Effector memory CD8-positive, alpha-beta T cell (primary cell): ENCODE results near the gene ANKRD11.
A peak's percentile ranks its signal among the peaks of the same experiment; 100 is the strongest.

Experiments
- ATAC-seq: fragments of 150-1000 bp; cut with Tn5 transposase; replicated peaks from 2 replicates; pipeline ENCODE4 v1.10.0; 2021; ENCODE audit warnings: mild to moderate bottlenecking, moderate library complexity
- DNase-seq, 3 experiments: peaks; one replicate each; pipeline ENCODE4 v3.0.0; 2021
- H3K27ac Mint-ChIP-seq, 2 donors: one replicate each; pipeline ENCODE4 v1.8.0; 2022; ENCODE audit warnings: mild to moderate bottlenecking in 2 of 2, mixed read lengths in 2 of 2, moderate library complexity in 2 of 2
- H3K27me3 Mint-ChIP-seq, 2 donors: one replicate each; pipeline ENCODE4 v1.8.0; 2022; ENCODE audit warnings: mixed read lengths in 2 of 2
- H3K36me3 Mint-ChIP-seq: one replicate; pipeline ENCODE4 v1.8.0; 2022; ENCODE audit warnings: mild to moderate bottlenecking, moderate library complexity, mixed read lengths; ENCODE audit not compliant: insufficient read depth
- H3K4me1 Mint-ChIP-seq, 2 donors: one replicate each; pipeline ENCODE4 v1.8.0; 2022; ENCODE audit warnings: low read depth in 2 of 2, mixed read lengths in 2 of 2
- H3K4me3 Mint-ChIP-seq, 2 donors: one replicate each; pipeline ENCODE4 v1.8.0; 2022; ENCODE audit warnings: mild to moderate bottlenecking in 2 of 2, mixed read lengths in 2 of 2, moderate library complexity in 2 of 2
- H3K9me3 Mint-ChIP-seq, 2 donors: one replicate each; pipeline ENCODE4 v1.8.0; 2022; ENCODE audit warnings: mixed read lengths in 2 of 2

ANKRD11 gene

GRCh38 chr16:89282523-89282922 is 207.8 kb downstream of the ANKRD11 start:
- H3K4me3 Mint-ChIP-seq, result no peak overlapping the region
- H3K27ac Mint-ChIP-seq, result no peak overlapping the region
- DNase-seq, result no peak
- H3K27me3 Mint-ChIP-seq, result no peaks in the 10 kb centered on the region
- H3K4me1 Mint-ChIP-seq, result no peaks in the 10 kb centered on the region
- H3K36me3 Mint-ChIP-seq, result peaks cover 36% of the 10 kb centered on the region
- no peaks in the 10 kb centered on the region for H3K9me3 Mint-ChIP-seq
- no peak for ATAC-seq

DNA sequence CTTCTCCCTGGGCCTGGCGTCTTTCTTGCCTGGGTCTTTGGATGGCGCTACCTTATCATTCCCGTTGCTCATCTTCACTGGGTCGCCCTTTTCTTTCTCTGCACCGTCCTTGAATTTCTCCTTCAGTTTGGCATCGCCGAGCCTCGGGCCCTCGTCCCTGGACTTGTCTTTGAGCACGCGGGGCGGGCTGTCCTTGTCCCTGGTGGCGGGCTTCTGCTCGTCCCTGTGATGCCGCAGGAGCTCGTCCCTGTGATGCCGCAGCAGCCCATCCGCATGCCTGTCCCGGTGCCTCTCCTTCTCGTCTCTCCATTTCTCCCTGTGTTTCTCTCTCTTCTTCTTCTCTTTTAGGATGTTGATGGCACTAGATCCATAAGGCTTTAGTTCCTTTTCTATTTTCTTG is 208.5 kb downstream of the ANKRD11 start:
- Mint-ChIP-seq H3K27me3 (no peaks in the 10 kb centered on the region), H3K4me1 (no peaks in the 10 kb centered on the region), H3K4me3 (no peak overlapping the region), H3K27ac (no peak overlapping the region), H3K9me3 (no peaks in the 10 kb centered on the region), H3K36me3 (peaks cover 39% of the 10 kb centered on the region)
- ATAC-seq (no peak), DNase-seq (no peak)

- H3K9me3 Mint-ChIP-seq, result no peaks in the 10 kb centered on the region
- no peaks in the 10 kb centered on the region for H3K4me1 Mint-ChIP-seq
- H3K36me3 Mint-ChIP-seq, result peaks cover 42% of the 10 kb centered on the region
- H3K27ac Mint-ChIP-seq, result peak overlapping the region in 1 of 2 donors; percentile 25
- H3K27me3 Mint-ChIP-seq, result no peaks in the 10 kb centered on the region
- no peak for DNase-seq
- no peak for ATAC-seq
- H3K4me3 Mint-ChIP-seq, result no peak overlapping the region
Measured at GRCh38 chr16:89281189-89281577, 209.2 kb downstream of the ANKRD11 start.

GRCh38 chr16:89280546-89281188 is 209.7 kb downstream of the ANKRD11 start:
- Mint-ChIP-seq H3K4me3 (no peak overlapping the region), H3K4me1 (no peaks in the 10 kb centered on the region), H3K27ac (peak overlapping the region; percentile 25 to 39), H3K9me3 (no peaks in the 10 kb centered on the region), H3K27me3 (no peaks in the 10 kb centered on the region), H3K36me3 (peaks cover 42% of the 10 kb centered on the region)
- ATAC-seq (no peak), DNase-seq (no peak)

GRCh38 chr16:89279666-89280481 is 210.5 kb downstream of the ANKRD11 start:
- Mint-ChIP-seq H3K27me3 (no peaks in the 10 kb centered on the region), H3K36me3 (peaks cover 47% of the 10 kb centered on the region), H3K4me1 (no peaks in the 10 kb centered on the region), H3K9me3 (no peaks in the 10 kb centered on the region), H3K4me3 (no peak overlapping the region), H3K27ac (peak overlapping the region in 1 of 2 donors; percentile 39)
- ATAC-seq (no peak), DNase-seq (no peak)

- Mint-ChIP-seq H3K36me3 (peaks cover 59% of the 10 kb centered on the region), H3K9me3 (no peaks in the 10 kb centered on the region), H3K27me3 (no peaks in the 10 kb centered on the region), H3K4me1 (peaks cover 0 to 2% of the 10 kb centered on the region in 2 donors), H3K4me3 (no peak overlapping the region), H3K27ac (peak overlapping the region; percentile 13 to 85)
- DNase-seq (no peak), ATAC-seq (no peak)
Measured at GRCh38 chr16:89278441-89279240, 211.7 kb downstream of the ANKRD11 start.

- H3K27ac Mint-ChIP-seq, result peak overlapping the region; percentile 85
- H3K9me3 Mint-ChIP-seq, result no peaks in the 10 kb centered on the region
- H3K27me3 Mint-ChIP-seq, result no peaks in the 10 kb centered on the region
- H3K36me3 Mint-ChIP-seq, result peaks cover 67% of the 10 kb centered on the region
- no peak for DNase-seq
- no peak for ATAC-seq
- no peak overlapping the region for H3K4me3 Mint-ChIP-seq
- H3K4me1 Mint-ChIP-seq, result peaks cover 0 to 4% of the 10 kb centered on the region in 2 donors
Measured at GRCh38 chr16:89277641-89278341, 212.6 kb downstream of the ANKRD11 start.

GRCh38 chr16:89277049-89277448 is 213.3 kb downstream of the ANKRD11 start:
- H3K27ac Mint-ChIP-seq, result peak overlapping the region; percentile 78 to 85
- peaks cover 75% of the 10 kb centered on the region for H3K36me3 Mint-ChIP-seq

GRCh38 chr16:89275837-89276720 is 214.3 kb downstream of the ANKRD11 start:
- Mint-ChIP-seq H3K27me3 (no peaks in the 10 kb centered on the region), H3K36me3 (peaks cover 85% of the 10 kb centered on the region), H3K4me1 (peaks cover 4% of the 10 kb centered on the region in 2 donors), H3K9me3 (no peaks in the 10 kb centered on the region), H3K27ac (peak overlapping the region in 1 of 2 donors; percentile 76), H3K4me3 (no peak overlapping the region)
- DNase-seq (no peak), ATAC-seq (no peak)

More at GRCh38 chr16:89277049-89277448, 213.3 kb downstream of the ANKRD11 start:
- DNase-seq (no peak), ATAC-seq (no peak)
- Mint-ChIP-seq H3K4me1 (peaks cover 0 to 4% of the 10 kb centered on the region in 2 donors), H3K9me3 (no peaks in the 10 kb centered on the region), H3K4me3 (no peak overlapping the region), H3K27me3 (no peaks in the 10 kb centered on the region)

DNA sequence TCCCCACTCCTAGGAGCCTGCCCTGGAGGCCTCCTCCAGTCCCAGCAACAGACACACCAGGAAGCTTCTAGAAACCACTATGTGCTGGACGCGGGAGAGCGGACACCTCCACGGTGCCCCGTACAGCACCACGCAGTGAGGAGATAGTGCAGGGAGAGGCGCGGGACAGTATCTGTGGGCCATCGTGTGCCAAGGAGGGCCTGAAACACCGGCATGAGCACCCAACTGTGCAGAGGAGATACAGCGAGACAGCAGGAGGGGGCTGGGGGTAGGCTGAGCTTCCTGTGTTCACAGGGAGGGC is 215.1 kb downstream of the ANKRD11 start:
- H3K27me3 Mint-ChIP-seq, result no peaks in the 10 kb centered on the region
- DNase-seq (no peak), ATAC-seq (no peak)
- H3K9me3 Mint-ChIP-seq, result no peaks in the 10 kb centered on the region
- H3K4me1 Mint-ChIP-seq, result peaks cover 4% of the 10 kb centered on the region in 2 donors
- no peak overlapping the region for H3K4me3 Mint-ChIP-seq
- H3K27ac Mint-ChIP-seq, result peak overlapping the region in 1 of 2 donors; percentile 76
- peaks cover 82% of the 10 kb centered on the region for H3K36me3 Mint-ChIP-seq

DNA sequence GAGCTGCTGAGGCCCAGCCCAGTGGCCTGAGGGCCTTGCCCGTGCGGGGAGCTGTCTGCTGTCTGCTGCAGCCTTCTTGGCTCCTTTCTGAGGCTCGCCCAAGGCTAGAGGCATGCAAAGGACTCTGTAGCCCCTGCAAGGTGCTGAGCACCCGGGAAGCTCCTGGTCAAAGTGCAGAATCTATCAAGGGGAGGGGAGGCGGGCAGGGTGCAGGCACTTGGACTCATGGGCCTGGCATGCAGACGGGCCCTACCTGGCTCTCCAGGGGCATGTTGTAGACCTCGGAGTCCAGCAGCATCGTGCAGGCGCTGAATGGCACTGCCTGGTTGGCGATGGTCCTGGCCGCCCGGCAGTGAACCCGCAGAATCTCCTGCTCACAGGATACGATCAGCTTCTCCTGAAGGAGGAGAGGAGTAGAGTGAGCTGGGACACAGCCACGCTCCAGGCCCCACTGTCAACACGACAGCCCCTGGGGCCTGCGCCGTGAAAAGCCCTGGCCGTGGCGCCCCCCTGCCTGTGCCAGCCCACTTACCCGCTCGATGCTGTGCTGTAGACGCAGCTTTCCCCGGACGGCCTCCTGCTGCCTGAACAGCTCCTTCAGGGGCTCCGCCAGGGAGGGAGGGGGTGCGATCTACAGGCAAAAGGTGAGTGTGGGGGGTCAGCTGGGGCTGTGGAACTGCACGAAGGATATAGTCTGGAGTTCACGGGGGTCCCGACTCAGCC is 215.6 kb downstream of the ANKRD11 start:
- Mint-ChIP-seq H3K27me3 (no peaks in the 10 kb centered on the region), H3K4me1 (peaks cover 4% of the 10 kb centered on the region in 2 donors), H3K4me3 (no peak overlapping the region), H3K27ac (peak overlapping the region in 1 of 2 donors; percentile 87), H3K36me3 (peaks cover 82% of the 10 kb centered on the region), H3K9me3 (no peaks in the 10 kb centered on the region)
- no peak for ATAC-seq
- DNase-seq, result no peak
